T-helper 1 cell treated with Interleukin-12 subunit alpha and Interleukin-12 subunit beta and Interleukin-4 antibody, amounts not matched to agents 30 μg/mL and 1 μg/mL, for 36 hours (primary cell): Measurements from ENCODE around the gene WDR86.
A peak's percentile ranks its signal among the peaks of the same experiment; 100 is the strongest.

Experiments used
- H3K27ac Mint-ChIP-seq: one replicate; pipeline ENCODE4 v1.8.0; 2021; ENCODE audit warnings: mild to moderate bottlenecking, mixed read lengths
- H3K27me3 Mint-ChIP-seq: one replicate; pipeline ENCODE4 v1.8.0; 2021; ENCODE audit warnings: low read depth, mixed read lengths
- H3K36me3 Mint-ChIP-seq: one replicate; pipeline ENCODE4 v1.8.0; 2021; ENCODE audit warnings: low read depth, mixed read lengths
- H3K4me1 Mint-ChIP-seq: one replicate; pipeline ENCODE4 v1.8.0; 2021; ENCODE audit warnings: low read depth, mixed read lengths
- H3K4me3 Mint-ChIP-seq: one replicate; pipeline ENCODE4 v1.8.0; 2021; ENCODE audit warnings: mild to moderate bottlenecking, moderate library complexity, mixed read lengths
- H3K9me3 Mint-ChIP-seq: one replicate; pipeline ENCODE4 v1.8.0; 2021; ENCODE audit warnings: mixed read lengths

WDR86 gene

DNA sequence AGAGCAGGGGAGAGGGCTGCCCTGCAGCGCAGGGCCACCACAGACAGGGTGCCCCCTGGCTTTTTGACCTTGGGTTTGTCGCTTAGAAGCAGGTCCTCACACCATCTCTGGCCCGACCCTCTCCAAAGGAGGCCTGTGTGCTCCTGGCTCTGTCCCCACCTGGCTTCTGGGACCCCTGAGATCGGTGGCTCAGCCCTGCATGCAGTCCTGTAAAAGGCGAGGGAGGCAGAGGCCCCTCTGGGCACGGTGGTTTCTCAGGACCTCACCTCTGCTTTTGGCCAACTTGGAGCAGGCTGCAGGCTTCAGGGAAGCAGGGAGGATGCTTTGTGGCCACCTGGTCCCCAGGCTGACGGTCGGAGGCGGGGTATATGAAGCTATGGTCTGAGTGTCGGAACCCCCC is 21.4 kb downstream of the WDR86 start:
- Mint-ChIP-seq H3K4me1 (no peaks in the 10 kb centered on the region), H3K27me3 (peaks cover 16% of the 10 kb centered on the region)

DNA sequence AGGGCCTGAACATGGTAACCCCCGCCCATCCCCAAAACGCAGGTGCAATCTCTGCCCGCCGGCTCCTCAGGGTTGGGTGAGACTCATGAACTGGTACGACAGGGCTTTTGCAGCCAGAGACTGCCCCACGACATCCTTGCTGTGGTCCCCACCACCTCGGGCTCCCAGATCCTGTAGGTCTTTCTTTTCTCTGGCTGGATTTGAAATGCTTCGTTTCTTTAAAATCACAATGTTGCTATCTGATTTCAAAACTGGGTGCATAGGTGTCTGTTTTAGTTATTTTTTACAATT is 21.9 kb downstream of the WDR86 start:
- H3K27me3 Mint-ChIP-seq = peaks cover 18% of the 10 kb centered on the region
- no peaks in the 10 kb centered on the region for H3K9me3 Mint-ChIP-seq
- no peaks in the 10 kb centered on the region for H3K36me3 Mint-ChIP-seq
- H3K4me1 Mint-ChIP-seq = no peaks in the 10 kb centered on the region
- no peak overlapping the region for H3K27ac Mint-ChIP-seq
- no peak overlapping the region for H3K4me3 Mint-ChIP-seq

More for the DNA sequence above, 21.4 kb downstream of the WDR86 start:
- no peaks in the 10 kb centered on the region for H3K9me3 Mint-ChIP-seq
- no peak overlapping the region for H3K4me3 Mint-ChIP-seq
- no peak overlapping the region for H3K27ac Mint-ChIP-seq
- no peaks in the 10 kb centered on the region for H3K36me3 Mint-ChIP-seq

DNA sequence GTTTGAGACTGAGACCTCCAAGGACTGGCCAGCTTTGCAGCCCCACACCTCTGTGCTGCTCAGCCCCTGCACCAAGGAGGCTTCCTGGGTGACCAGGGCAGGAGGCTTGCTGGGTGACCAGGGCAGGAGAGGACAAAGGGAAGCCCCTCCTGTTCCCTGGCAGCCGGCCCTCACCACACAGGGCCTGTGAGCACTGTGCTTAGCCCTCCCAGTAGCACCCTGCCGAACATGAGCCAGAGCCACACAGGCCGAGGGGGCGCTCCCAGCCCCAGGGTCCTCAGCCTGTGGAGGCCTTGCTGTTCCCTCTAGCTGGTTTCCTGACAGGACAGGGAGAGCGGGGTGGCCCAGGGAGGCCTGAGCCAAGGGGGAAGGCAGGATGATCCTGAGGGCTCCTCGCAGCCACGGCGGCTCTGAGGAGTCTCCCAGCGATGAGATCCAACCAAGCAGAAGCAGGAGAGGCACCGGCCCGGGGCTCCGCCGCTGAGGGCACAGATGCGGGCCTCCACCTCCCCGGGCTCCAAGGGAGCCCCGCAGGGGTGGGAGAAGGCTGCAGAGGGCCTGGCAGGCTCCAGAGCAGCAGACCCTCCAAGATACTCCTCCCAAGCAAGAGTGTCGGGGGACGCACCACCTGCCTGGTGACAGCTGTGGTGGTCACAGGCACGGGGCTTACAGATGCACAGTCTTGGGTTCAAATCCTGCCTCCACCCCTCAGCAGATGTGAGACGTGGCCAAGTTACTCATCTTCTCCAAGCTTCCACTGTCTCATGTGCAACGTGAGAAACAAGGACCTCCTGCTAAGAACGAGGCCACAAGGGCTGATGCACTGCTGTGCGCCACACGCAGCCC is 22.5 kb downstream of the WDR86 start:
- H3K4me1 Mint-ChIP-seq = peaks cover 2% of the 10 kb centered on the region
- H3K27me3 Mint-ChIP-seq = peaks cover 22% of the 10 kb centered on the region
- no peaks in the 10 kb centered on the region for H3K9me3 Mint-ChIP-seq
- no peak overlapping the region for H3K27ac Mint-ChIP-seq
- no peak overlapping the region for H3K4me3 Mint-ChIP-seq
- H3K36me3 Mint-ChIP-seq = no peaks in the 10 kb centered on the region

DNA sequence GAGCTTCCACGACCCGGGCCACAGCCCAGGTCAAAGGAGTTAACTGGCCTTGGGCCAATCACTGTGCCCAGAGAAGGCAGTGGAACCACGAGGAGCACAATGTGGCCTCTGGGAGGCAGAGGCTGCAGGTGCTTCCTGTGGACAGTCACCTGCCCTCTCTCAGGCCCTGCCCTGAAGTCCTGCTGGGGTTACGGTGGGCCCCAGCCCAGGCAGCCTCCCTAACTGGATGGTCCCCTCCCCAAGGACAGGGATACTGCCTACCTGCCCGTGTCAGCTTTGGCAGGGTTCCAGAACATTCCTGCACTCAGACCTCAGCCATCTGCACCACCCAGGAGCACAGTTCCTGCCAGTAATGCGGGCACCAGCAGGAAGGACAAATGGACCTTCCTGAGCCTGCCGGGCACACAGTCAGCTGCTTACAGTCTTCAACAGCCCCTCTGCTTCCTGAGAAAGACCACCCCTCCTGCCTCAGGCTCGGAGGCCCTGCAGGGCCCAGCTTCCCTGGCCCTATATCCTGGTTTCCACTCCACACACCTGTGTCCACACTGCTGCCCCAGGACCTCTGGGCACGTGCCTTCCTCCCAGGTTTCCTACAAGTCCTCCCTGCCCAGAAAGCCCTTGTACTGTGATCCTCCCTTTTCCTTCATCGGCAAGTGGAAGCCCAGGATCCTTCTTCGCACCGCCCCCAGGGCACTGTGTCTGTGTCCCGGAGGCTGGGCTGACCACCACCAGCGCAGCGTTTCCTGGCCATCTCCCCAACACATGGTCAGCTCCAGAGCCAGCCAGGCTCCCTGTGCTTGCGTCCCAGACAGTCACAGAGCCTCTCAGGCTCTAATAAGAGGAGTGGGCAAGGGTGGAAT is 23.3 kb downstream of the WDR86 start:
- H3K27me3 Mint-ChIP-seq = peaks cover 27% of the 10 kb centered on the region
- H3K4me3 Mint-ChIP-seq = no peak overlapping the region
- H3K9me3 Mint-ChIP-seq = no peaks in the 10 kb centered on the region
- peaks cover 6% of the 10 kb centered on the region for H3K4me1 Mint-ChIP-seq
- no peak overlapping the region for H3K27ac Mint-ChIP-seq
- H3K36me3 Mint-ChIP-seq = no peaks in the 10 kb centered on the region

DNA sequence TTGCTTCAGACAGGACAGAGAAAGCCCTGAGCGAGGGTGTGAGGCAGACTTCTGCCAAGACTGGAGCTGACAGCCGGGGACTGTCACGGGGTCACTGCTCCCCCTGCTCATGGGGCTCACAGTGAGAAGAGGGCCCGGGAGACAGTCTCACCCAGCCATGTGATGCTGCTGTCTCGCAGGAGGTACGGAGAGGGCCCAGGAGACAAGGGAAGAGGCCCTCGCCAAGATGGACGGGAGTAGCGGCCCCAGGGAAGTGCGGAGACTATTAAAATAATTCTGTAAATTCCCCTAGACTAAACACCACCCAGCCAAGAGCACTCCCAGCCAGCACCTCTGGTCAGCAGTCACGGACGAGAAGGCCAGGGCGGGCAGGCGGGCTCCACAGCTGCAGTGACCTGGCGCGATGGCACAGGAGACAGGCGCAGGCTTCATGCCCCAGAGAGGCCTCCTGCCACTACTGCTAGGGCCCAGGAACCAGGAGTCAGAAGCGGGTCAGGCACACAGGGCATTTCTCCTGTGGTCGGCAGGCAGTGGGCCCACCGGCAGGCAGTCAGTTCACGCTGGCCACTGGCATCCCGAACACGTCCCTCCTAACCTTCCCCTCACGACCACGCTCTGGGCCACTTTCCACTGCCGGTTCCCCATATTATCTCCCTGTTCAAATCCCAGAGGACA is 24.1 kb downstream of the WDR86 start:
- H3K27me3 Mint-ChIP-seq = peaks cover 30% of the 10 kb centered on the region
- no peak overlapping the region for H3K27ac Mint-ChIP-seq
- H3K4me1 Mint-ChIP-seq = peaks cover 6% of the 10 kb centered on the region
- H3K36me3 Mint-ChIP-seq = no peaks in the 10 kb centered on the region
- H3K9me3 Mint-ChIP-seq = no peaks in the 10 kb centered on the region
- H3K4me3 Mint-ChIP-seq = no peak overlapping the region

DNA sequence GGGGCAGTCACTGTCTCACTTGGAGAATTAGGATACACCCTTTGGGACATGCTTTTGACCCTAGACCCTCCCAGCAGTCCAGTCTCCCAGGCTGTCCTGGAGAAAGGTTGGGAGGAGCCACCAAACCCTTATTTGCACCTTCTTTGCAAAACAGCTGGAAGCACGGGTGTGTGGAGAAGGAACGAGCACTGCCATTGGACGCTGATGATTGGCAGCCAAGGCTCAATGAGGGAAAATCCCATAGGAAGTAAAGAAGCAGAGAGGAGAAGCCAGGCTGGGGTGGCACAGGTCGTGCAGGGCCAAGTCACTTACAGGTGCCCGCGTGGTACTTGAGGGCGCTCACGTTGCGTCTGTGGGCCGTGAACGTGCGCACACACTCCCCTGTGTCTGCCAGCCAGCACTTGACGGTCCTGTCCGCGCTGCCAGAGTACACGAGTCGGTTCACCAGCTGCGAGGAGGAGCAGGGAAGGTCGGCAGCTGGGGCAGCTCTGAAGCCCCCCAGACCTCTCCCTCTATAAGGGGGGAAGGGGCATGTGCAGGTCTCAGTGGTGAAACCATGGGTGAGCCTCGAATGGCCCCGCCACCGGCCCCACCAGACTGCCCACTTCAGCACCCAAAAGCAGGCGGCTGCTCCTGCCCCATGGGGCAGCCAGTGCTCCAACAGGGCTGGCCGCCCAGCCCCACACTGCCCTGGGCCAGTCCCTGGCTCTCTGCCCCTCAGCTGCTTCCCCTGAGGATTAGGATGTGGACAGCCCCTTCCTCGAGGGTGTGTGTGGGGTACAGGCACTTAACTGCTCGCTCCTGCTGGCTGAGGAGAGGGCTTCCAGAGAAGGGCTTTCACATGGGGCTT is 24.8 kb downstream of the WDR86 start:
- H3K36me3 Mint-ChIP-seq = no peaks in the 10 kb centered on the region
- no peak overlapping the region for H3K27ac Mint-ChIP-seq
- H3K27me3 Mint-ChIP-seq = peaks cover 30% of the 10 kb centered on the region
- no peaks in the 10 kb centered on the region for H3K9me3 Mint-ChIP-seq
- peaks cover 6% of the 10 kb centered on the region for H3K4me1 Mint-ChIP-seq
- no peak overlapping the region for H3K4me3 Mint-ChIP-seq

DNA sequence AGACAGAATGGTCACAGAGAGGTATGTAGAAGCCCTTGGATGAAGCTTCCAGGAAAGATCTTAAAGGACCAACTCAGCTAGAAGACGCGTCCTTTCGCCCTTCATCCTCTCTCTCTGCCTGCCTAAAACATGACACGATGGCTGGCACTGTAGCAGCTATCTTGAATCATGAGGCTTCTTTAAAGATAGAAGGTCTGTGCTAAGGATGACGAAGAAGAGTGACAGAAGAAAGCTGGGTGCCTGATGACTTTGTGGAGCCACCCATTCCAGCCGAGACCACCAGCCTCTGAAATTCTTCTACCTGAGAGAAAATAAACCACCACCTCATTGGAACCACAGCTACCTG is 25.5 kb downstream of the WDR86 start:
- peaks cover 30% of the 10 kb centered on the region for H3K27me3 Mint-ChIP-seq
- peaks cover 6% of the 10 kb centered on the region for H3K4me1 Mint-ChIP-seq
- no peak overlapping the region for H3K4me3 Mint-ChIP-seq
- no peak overlapping the region for H3K27ac Mint-ChIP-seq
- H3K9me3 Mint-ChIP-seq = no peaks in the 10 kb centered on the region
- H3K36me3 Mint-ChIP-seq = no peaks in the 10 kb centered on the region

DNA sequence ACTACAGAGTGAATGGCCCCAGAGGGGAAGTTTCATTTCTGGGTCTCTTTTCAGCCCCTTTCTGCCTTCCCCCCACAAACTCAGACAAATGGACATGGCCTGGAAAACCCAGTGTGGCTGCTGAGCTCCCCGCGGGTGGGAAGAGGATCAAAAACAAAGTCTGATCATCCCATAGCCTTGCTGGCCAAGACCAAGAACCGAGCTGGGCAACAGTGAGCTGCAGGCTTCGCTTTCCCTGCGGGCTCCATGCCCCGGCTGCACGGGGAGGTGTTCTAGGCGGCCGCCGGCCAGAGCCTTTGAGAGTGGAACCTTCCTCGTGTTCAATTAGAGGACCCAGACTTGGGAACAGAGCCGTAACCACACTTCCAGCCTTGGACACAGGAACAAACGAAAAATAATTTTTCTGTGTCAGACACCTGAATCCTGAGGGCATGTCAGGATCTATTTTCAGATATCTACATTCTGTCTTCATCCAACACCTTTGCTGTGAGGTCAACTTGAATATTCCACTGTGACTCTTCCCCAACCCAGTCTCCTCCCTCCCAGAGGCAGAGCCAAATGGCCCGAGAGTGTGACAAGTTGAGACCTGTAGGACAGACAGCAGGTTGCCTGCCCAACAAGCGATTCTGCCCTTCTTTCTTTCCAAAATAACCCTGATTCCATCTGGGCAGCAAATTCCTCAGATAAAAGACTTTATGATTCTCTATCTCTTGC is 26.0 kb downstream of the WDR86 start:
- Mint-ChIP-seq H3K4me3 (no peak overlapping the region), H3K4me1 (peaks cover 6% of the 10 kb centered on the region), H3K27ac (no peak overlapping the region), H3K36me3 (peaks cover 4% of the 10 kb centered on the region), H3K9me3 (no peaks in the 10 kb centered on the region), H3K27me3 (peaks cover 30% of the 10 kb centered on the region)

DNA sequence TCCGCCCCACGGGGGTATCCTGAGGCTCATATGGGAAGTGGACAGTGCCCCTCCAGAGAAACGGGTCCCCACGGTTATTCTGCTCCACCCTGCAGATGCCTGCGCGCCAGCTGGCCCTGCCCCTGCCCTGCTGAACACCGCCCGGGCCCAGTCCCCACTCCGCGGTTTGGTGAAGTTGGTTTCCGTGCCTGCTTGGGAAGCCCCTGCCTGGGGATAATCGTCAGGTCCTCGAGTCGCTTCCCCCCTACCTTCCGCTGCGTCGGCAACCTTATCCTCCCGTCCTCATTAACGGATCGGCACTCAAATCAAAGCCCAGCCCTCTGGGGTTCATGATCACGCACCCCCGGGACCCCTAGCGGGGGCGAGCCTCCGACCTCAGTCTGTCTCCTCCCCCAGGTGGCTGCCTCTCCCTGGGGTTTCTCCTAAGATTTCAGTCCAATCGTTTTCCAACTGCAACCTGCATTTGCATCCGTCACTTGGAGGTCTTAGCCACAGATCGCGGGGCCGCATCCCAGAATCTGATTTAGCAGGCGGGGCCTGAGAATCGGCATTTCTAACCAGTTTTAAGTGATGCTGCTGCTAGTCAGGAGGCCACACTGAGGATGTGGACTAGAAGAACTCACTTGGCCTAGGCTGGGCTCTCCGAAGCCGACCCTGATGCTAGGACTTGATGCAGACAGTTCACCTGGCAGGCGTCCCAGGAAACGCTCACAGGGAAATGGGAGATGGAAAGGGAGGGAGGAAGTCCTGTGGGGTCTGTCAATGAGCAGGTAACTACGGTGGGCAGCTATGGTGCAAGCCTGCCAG is 27.6 kb downstream of the WDR86 start:
- peak overlapping the region; percentile 59 for H3K4me3 Mint-ChIP-seq
- H3K9me3 Mint-ChIP-seq = no peaks in the 10 kb centered on the region
- peaks cover 30% of the 10 kb centered on the region for H3K27me3 Mint-ChIP-seq
- H3K4me1 Mint-ChIP-seq = peaks cover 6% of the 10 kb centered on the region
- H3K36me3 Mint-ChIP-seq = peaks cover 13% of the 10 kb centered on the region
- no peak overlapping the region for H3K27ac Mint-ChIP-seq

DNA sequence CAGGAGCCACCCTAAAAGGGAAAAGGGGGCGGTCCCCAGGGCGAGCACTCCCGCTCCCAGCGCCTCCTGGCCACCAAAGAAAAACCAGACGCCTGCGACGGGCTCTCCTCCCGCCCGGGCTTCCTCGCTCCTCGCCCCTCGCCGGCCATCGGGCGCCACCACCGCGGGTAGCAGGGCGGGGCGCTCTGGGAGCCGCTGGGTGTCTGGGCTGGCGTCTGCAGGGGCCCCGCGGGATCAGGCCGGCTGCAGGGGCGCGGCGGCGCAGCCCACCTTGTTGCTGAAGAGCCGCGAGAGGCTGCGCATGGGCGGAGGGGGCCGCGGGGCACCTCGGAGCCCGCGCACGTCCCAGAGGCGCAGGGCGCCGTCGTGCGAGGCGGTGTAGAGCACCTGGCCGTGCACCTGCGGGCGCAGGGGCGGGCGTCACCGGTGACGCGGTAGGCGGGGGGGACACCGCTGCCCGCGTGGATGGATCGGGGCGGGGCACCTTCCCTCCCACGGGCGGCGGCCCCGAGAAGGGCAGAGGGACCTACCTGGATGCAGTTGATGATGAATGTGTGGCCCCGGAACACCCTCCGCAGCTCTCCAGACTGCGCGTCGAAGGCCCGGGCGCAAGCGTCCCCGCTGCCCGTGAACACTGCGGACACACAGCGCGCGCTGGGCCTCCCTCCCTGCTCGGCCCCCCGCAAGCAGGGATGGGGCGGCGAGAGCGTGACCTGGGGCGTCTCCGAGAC is 28.3 kb downstream of the WDR86 start:
- H3K27ac Mint-ChIP-seq = no peak overlapping the region
- H3K27me3 Mint-ChIP-seq = peaks cover 30% of the 10 kb centered on the region
- no peak overlapping the region for H3K4me3 Mint-ChIP-seq
- no peaks in the 10 kb centered on the region for H3K9me3 Mint-ChIP-seq
- peaks cover 6% of the 10 kb centered on the region for H3K4me1 Mint-ChIP-seq
- peaks cover 13% of the 10 kb centered on the region for H3K36me3 Mint-ChIP-seq

DNA sequence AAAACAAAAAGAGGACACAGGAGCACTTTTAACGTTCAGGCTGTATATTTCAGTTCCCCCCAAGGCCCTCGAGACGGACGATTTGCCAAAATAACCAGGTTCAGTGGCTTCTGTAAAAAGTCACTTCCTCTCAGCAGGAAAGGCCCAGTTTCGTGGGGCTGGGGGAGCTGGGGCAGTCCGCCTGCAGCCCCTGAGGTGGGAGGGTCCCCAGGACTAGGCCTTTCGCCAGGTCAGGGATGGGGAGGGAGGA is 28.8 kb downstream of the WDR86 start:
- Mint-ChIP-seq H3K9me3 (no peaks in the 10 kb centered on the region), H3K4me1 (peaks cover 6% of the 10 kb centered on the region), H3K27me3 (peaks cover 30% of the 10 kb centered on the region), H3K36me3 (peaks cover 13% of the 10 kb centered on the region), H3K27ac (no peak overlapping the region), H3K4me3 (no peak overlapping the region)

DNA sequence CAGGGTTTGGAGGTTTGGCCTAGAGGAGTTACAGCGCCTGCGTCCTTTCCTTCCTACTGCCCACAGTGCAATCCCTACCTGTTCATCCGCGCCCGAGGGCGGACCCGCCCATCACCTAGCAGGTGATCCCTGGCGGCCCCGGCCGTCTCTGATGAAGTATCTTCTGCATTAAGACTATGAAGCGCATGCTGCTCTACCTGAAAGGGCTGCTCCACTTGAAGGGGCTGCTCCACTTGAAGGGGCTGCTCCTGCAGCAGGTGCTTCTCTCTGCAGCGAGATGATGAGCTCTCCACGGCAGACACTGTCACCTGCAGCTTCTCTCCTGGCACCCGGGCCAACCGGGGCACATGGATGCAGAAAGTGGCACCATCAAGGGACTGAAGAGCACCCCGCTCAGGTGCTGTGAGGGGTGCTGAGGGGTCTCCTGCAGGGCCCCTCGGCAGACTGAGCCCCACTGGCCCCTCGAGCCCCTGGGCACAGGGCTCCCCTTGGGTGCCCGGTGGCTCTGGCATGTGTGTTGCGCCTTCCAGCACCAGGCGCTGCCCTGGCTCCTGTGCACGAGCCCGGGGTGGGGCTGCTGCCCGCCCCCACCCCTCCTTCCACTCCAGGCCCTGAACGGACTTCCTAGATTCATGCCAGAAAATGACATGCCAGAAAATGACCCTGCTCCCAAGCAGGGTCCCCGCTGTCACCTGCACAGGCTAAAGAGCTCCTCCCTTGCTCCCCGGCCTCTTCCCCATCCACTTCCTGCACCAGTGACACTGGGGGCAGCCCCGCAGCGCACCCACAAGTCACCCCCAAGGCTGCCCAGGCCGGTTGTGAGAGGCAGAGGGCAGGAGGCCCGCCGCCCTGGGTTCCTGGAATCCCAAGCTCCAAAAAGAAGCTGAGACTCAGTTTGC is 29.4 kb downstream of the WDR86 start:
- Mint-ChIP-seq H3K27ac (no peak overlapping the region), H3K4me3 (no peak overlapping the region), H3K36me3 (peaks cover 14% of the 10 kb centered on the region), H3K4me1 (peaks cover 6% of the 10 kb centered on the region), H3K27me3 (peaks cover 30% of the 10 kb centered on the region), H3K9me3 (no peaks in the 10 kb centered on the region)
